Amygdala (tissue), 56 donors: ENCODE measurements around the gene GRK5.
"Not testable (repeated sequence)": the region's sequence is repeated elsewhere in the genome, so short reads cannot be mapped to it uniquely, and the experiment has no call there.

Source experiments
- DNase-seq, 56 donors: peaks; one replicate each; lab custom pipeline; 2025; lab: John Stamatoyannopoulos, UW

The GRK5 gene

GRCh38 chr10:119269737-119270136 lies 62.4 kb downstream of the GRK5 start:
- DNase-seq = no peak

DNA sequence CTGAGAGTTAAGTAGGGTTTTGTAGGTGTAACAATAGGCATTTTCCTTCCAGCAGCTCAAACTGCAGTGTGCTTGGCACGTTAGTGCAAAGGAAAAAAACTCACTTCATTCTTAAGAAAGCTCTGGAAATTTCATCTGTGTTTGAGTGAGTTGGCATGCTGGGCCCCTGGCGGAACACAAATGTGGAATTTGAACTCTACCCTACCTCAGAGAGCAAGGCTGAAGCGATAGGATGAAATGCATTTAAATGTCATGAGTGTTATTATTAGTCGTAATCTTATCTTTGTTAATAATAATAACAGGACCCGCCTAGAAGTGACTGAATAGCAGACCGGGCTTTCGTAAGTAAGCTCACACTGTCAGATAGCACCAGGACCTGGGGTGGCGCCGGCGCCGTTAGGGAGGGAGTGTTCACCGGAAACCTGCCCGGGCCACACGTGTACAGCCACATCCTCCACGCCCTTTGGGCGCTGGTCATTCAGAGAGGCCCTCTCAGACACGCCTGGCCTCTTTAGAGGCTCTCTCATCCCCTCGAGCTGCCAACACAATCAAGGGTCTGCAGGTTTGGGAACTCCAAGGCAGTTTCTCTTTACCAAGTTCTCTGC lies 63.5 kb downstream of the GRK5 start:
- no peak for DNase-seq

- DNase-seq = not testable (repeated sequence)
These were observed 65.0 kb downstream of the GRK5 start for GRCh38 chr10:119272338-119272734.

DNA sequence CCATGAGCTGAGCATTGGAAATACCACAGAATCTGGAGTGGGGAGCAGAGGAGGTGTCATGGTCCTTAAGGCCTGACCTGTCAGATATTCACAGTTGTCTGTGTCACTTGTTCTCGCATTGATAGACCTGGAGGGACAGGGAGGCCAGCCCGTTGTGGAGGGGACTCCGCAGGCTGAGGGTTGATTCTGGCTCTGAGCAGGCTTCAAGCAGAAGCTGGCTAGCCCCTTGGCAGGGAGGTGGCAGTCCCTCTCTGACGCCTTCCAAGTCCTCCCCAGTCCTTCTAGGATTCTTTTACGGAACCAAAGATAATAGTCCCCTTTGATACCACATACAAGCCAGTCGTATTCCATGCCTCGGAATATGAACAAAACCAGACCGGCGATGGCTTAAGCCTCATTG lies 65.4 kb downstream of the GRK5 start:
- DNase-seq = no peak

GRCh38 chr10:119273413-119273812 lies 66.0 kb downstream of the GRK5 start:
- DNase-seq = no peak

DNA sequence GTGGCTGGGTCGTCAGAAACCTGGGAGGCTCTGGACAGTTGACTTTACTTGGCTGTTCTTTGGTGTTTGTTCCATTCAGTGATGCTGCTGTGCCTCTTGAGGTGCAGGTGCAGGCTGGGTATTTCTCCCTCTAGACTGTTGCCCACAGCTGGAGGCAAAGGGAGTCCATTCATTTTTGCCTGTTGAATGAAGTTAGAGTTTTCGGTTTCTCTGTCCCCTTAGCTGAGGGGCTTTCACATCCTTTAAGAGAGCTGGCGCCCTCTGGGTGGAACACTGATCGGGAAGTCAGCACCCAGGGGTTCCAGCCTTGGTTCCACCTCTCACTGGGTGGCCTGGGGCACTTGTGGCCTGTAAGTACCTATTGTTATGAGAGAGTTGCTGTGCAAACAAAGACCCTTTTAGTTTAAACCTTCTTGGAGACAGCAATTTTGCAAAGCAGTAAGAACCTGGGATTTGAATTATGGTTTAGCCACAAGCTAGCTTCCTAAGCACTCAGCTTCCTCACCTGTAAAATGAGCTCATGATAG lies 67.2 kb downstream of the GRK5 start:
- no peak for DNase-seq

GRCh38 chr10:119275085-119275484 lies 67.7 kb downstream of the GRK5 start:
- DNase-seq = no peak

GRCh38 chr10:119276194-119276593 lies 68.8 kb downstream of the GRK5 start:
- DNase-seq = not testable (repeated sequence)

DNA sequence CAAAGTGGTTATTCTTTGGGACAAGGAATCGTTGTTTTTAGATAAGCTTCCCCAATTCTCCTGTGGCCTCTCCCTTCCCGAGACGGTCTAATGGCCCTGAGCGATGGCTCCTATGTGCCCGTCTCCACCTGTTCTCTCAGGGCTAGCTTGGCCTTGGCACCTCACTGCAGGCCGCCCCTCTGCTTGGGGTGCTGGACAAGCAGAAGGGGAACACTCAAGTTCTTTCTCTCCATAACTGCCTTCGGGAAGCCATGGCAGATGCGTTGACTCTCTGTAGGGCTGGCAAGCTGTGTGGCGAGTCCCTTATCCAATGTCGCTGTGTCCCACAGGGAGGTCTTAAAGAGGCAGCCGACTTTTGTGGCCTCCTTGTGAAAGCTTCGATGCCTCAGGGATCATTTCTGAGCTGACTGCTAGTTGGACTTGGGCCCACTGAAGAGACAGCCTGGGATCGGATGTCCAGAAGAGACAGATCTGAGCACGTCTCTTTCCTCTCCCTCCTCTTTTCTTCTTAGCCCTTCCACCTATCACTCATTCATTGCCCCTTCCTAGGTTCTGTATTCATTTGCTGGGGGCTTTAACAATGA lies 70.8 kb downstream of the GRK5 start:
- no peak for DNase-seq

DNA sequence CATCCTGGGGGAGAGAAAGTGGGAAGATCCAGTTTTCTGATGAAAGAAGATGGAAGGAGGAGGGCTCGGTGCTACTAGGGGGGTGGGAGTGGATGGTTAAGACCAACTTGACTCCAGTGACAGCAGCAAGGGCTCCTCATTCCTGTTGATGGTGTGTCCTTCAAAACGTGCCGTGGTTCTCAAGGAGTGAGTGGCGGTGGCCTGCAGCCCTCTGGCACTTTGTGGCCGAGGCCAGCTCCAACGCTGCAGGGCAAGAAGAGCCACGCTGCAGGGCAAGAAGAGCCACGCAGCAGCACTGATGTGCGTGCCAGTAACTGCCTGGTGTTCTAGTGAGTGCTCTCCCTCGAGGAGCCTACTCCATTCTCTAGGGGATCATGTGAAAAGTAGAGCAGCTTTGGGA lies 72.1 kb downstream of the GRK5 start:
- no peak for DNase-seq

- DNase-seq = peak in 45 of 56 donors; percentile 8 to 93 (median 48)
These were observed 74.3 kb downstream of the GRK5 start for GRCh38 chr10:119281581-119282071.

DNA sequence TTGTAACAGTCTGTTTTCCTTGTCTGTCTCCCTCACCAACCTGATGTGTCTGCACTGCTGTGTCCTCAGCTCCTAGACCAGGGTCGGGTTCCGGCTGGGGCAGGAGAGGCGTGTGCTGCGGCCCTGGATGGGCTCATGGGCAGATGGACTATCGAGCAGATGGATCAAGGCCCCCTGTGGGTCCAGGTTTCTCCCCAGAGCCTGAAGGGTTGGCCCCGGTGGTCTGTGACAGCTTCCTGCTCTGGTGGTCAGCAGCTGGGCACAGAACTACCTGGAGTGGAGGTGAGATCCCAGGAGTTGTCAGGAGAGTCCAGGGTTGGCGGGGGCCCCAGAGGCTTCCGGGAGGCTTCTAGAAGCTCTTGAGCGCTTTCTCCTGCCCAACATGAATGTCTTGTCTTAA lies 75.1 kb downstream of the GRK5 start:
- DNase-seq = no peak

DNA sequence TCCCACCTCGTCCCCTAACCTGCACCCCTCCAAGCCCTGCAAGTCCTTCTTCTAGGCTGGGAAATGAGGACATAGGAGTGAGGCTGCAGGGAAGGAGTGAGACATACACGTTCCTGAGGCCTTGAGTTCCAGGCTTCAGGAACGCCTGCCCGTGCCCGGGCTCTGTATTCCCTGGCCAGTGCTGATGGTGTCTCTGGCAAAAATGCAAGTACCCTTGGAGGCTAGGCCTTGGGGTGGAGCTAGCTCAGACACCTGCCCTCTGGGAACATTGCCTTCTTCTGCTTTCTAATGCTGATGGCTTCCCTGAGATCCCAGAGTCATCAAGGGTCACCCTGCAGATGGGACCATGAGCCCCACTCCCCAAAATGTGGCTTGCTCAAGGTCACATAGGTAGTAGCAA lies 76.0 kb downstream of the GRK5 start:
- no peak for DNase-seq

- no peak for DNase-seq
These were observed 76.4 kb downstream of the GRK5 start for GRCh38 chr10:119283818-119284217.

GRCh38 chr10:119284679-119285096 lies 77.3 kb downstream of the GRK5 start:
- DNase-seq = no peak

DNA sequence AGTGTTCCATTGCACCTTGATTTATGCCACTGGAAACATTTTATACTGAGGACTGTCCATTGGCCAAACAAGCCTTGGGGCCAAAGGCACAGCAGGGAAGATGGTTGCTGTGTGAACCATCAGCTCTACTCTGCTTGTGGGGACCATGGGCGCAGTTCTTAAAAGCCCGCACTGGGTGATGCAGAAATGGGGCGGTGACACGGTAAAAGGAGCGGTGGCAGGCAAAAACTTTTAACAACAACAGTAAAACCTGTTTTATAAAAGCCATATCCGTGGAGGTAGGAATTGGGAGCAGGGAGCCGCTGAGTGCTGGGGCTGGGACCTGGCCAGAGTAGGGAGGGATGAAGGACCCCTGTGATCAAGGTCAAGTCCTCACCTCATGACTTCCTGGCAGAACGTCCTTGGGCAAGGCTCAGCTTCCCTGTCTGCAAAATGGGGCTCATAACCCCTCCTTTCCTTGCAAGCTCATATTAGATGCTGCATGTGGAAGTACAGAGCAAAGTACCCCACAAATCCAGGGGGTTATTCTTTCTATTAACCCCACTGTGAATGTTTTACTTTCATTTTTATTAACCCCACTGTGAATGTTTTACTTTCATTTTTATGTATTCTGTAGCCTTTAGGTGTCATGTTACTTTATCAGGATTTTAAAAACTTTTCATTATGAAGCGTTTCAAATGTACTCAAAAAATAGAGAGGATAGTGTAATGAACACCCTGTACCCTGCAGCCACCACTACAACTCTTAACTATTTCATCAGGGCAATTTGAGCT lies 78.3 kb downstream of the GRK5 start:
- no peak for DNase-seq

GRCh38 chr10:119286516-119286915 lies 79.1 kb downstream of the GRK5 start:
- no peak for DNase-seq

DNA sequence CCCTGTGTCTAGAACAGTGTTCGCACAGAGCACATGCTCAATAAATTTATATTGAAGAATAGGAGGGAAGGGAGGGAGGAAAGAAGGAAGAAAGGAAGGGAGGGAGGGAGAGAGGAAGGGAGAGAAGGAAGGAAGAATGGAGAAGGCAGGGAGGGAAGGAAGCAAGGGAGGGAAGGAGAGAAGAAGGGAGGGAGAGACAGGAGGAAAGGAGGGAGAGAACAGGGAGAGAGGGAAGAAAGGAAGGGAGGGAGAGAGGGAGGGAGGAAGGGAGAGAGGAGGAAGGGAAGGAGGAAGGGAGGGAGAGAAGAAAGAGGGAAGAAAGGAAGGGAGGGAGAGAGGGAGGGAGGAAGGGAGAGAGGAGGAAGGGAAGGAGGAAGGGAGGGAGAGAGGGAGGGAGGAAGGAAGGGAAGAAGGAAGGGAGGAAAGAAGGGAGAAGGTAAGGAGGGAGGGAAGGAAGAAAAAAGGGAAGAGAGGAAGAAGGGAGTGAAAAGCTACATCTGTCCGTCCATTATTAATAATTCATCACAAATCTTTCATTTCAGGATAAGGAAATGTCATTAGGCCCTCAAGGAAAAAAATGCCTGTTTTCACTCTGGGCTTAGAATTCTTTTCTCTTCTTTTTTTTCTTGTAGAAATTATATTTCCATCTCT lies 79.7 kb downstream of the GRK5 start:
- no peak for DNase-seq

GRCh38 chr10:119288574-119289001 lies 81.2 kb downstream of the GRK5 start:
- DNase-seq = no peak

- DNase-seq = peak in 7 of 56 donors; percentile 11 to 48 (median 17)
These were observed 82.0 kb downstream of the GRK5 start for GRCh38 chr10:119289227-119289920.
